Measurements from ENCODE around the gene CHSY3.

CHSY3 gene

GRCh38 chr5:129909225-129909624, 5.0 kb downstream of the CHSY3 start:
- WGBS, 2 donors (ENCODE audit: extremely low coverage in 2 of 2, insufficient read length in 2 of 2, insufficient replicate concordance in 1 of 2): no CpG with 5 or more reads among the region's 1 CpG

GRCh38 chr5:129912601-129913255, 8.5 kb downstream of the CHSY3 start:
- H3K9me3 ChIP-seq (replicated peaks in 1 of 2; ENCODE audit: control insufficient read depth in 2 of 2, insufficient read depth in 1 of 2, low read depth in 1 of 2, low read length in 2 of 2): no peaks in the 10 kb centered on the region
- no peak overlapping the region for H3K18ac ChIP-seq (ENCODE audit: low read length)
- no peak overlapping the region for H3K23ac ChIP-seq (ENCODE audit: low read depth, low read length, poor library complexity)
- no peak overlapping the region for H3K27ac ChIP-seq (replicated peaks; ENCODE audit: low read length)
- H3K14ac ChIP-seq (ENCODE audit: low read length): no peak overlapping the region
- DNase-seq (ENCODE audit: low spot score): no peak
- no peak overlapping the region for H4K8ac ChIP-seq (ENCODE audit: low read depth, low read length)
- no peak overlapping the region for H3K4ac ChIP-seq (ENCODE audit: low read length)
- H3K79me1 ChIP-seq (ENCODE audit: low read depth, low read length): no peaks in the 10 kb centered on the region
- no peaks in the 10 kb centered on the region for H3K36me3 ChIP-seq (replicated peaks in 1 of 2; ENCODE audit: control insufficient read depth in 2 of 2, insufficient read depth in 2 of 2, low read length in 2 of 2)
- H2BK12ac ChIP-seq (ENCODE audit: low read length): no peak overlapping the region
- H4K91ac ChIP-seq (ENCODE audit: low read depth, low read length, poor library complexity): no peak overlapping the region
- no peak overlapping the region for H2BK5ac ChIP-seq (ENCODE audit: low read length)
- H2AFZ ChIP-seq (ENCODE audit: low read length): peak overlapping the region; percentile 29
- WGBS, 2 donors (ENCODE audit: extremely low coverage in 2 of 2, insufficient read length in 2 of 2, insufficient replicate concordance in 1 of 2): no CpG with 5 or more reads among the region's 1 CpG
- H3K4me2 ChIP-seq (ENCODE audit: insufficient read depth, low read length, poor library complexity, severe bottlenecking): no peak overlapping the region
- H3K9ac ChIP-seq (ENCODE audit: low read depth, low read length, poor library complexity): no peak overlapping the region
- peaks cover 0 to 2% (median 0%) of the 10 kb centered on the region in 3 experiments for H3K27me3 ChIP-seq (ENCODE audit: control insufficient read depth in 3 of 3, insufficient read depth in 3 of 3, low read depth in 1 of 3, low read length in 3 of 3)
- no peak overlapping the region for H2AK5ac ChIP-seq (ENCODE audit: low read depth, low read length)
- no peaks in the 10 kb centered on the region for H3K4me1 ChIP-seq (ENCODE audit: control insufficient read depth in 2 of 2, insufficient read depth in 1 of 2, low read depth in 1 of 2, low read length in 2 of 2)
- H2BK15ac ChIP-seq (ENCODE audit: low read length): no peak overlapping the region
- no peak overlapping the region for H3K4me3 ChIP-seq (ENCODE audit: low read length in 2 of 2)
- no peak overlapping the region for H2BK120ac ChIP-seq (ENCODE audit: low read depth, low read length)

More at GRCh38 chr5:129909225-129909624, 5.0 kb downstream of the CHSY3 start:
- Histone ChIP-seq H3K79me1 (ENCODE audit: low read depth, low read length) (no peaks in the 10 kb centered on the region), H3K27ac (replicated peaks; ENCODE audit: low read length) (no peak overlapping the region), H3K9ac (ENCODE audit: low read depth, low read length, poor library complexity) (no peak overlapping the region), H4K8ac (ENCODE audit: low read depth, low read length) (no peak overlapping the region), H3K4me3 (ENCODE audit: low read length in 2 of 2) (no peak overlapping the region), H3K4ac (ENCODE audit: low read length) (no peak overlapping the region), H3K4me1 (ENCODE audit: control insufficient read depth in 2 of 2, insufficient read depth in 1 of 2, low read depth in 1 of 2, low read length in 2 of 2) (peaks cover 7 to 10% of the 10 kb centered on the region in 2 donors), H3K4me2 (ENCODE audit: insufficient read depth, low read length, poor library complexity, severe bottlenecking) (no peak overlapping the region), H4K91ac (ENCODE audit: low read depth, low read length, poor library complexity) (no peak overlapping the region), H2BK5ac (ENCODE audit: low read length) (no peak overlapping the region), H2BK15ac (ENCODE audit: low read length) (no peak overlapping the region), H3K18ac (ENCODE audit: low read length) (no peak overlapping the region), H2AFZ (ENCODE audit: low read length) (no peak overlapping the region), H3K36me3 (replicated peaks in 1 of 2; ENCODE audit: control insufficient read depth in 2 of 2, insufficient read depth in 2 of 2, low read length in 2 of 2) (no peaks in the 10 kb centered on the region), H2BK120ac (ENCODE audit: low read depth, low read length) (no peak overlapping the region), H3K9me3 (replicated peaks in 1 of 2; ENCODE audit: control insufficient read depth in 2 of 2, insufficient read depth in 1 of 2, low read depth in 1 of 2, low read length in 2 of 2) (no peaks in the 10 kb centered on the region), H2AK5ac (ENCODE audit: low read depth, low read length) (no peak overlapping the region), H3K27me3 (ENCODE audit: control insufficient read depth in 3 of 3, insufficient read depth in 3 of 3, low read depth in 1 of 3, low read length in 3 of 3) (peaks cover 3 to 24% (median 17%) of the 10 kb centered on the region in 3 experiments), H2BK12ac (ENCODE audit: low read length) (no peak overlapping the region), H3K14ac (ENCODE audit: low read length) (no peak overlapping the region), H3K23ac (ENCODE audit: low read depth, low read length, poor library complexity) (no peak overlapping the region)
- DNase-seq (ENCODE audit: low spot score): no peak

GRCh38 chr5:129915415-129915814, 11.2 kb downstream of the CHSY3 start:
- Histone ChIP-seq H3K14ac (ENCODE audit: low read length) (no peak overlapping the region), H3K79me1 (ENCODE audit: low read depth, low read length) (no peaks in the 10 kb centered on the region), H3K4me1 (ENCODE audit: control insufficient read depth in 2 of 2, insufficient read depth in 1 of 2, low read depth in 1 of 2, low read length in 2 of 2) (no peaks in the 10 kb centered on the region), H3K18ac (ENCODE audit: low read length) (no peak overlapping the region), H4K8ac (ENCODE audit: low read depth, low read length) (no peak overlapping the region), H3K4me2 (ENCODE audit: insufficient read depth, low read length, poor library complexity, severe bottlenecking) (no peak overlapping the region), H3K4ac (ENCODE audit: low read length) (no peak overlapping the region), H2BK5ac (ENCODE audit: low read length) (no peak overlapping the region), H3K27ac (replicated peaks; ENCODE audit: low read length) (no peak overlapping the region), H2AK5ac (ENCODE audit: low read depth, low read length) (no peak overlapping the region), H4K91ac (ENCODE audit: low read depth, low read length, poor library complexity) (no peak overlapping the region), H3K27me3 (ENCODE audit: control insufficient read depth in 3 of 3, insufficient read depth in 3 of 3, low read depth in 1 of 3, low read length in 3 of 3) (no peaks in the 10 kb centered on the region), H3K9me3 (replicated peaks in 1 of 2; ENCODE audit: control insufficient read depth in 2 of 2, insufficient read depth in 1 of 2, low read depth in 1 of 2, low read length in 2 of 2) (no peaks in the 10 kb centered on the region), H3K9ac (ENCODE audit: low read depth, low read length, poor library complexity) (no peak overlapping the region), H3K36me3 (replicated peaks in 1 of 2; ENCODE audit: control insufficient read depth in 2 of 2, insufficient read depth in 2 of 2, low read length in 2 of 2) (no peaks in the 10 kb centered on the region), H3K23ac (ENCODE audit: low read depth, low read length, poor library complexity) (no peak overlapping the region), H2BK12ac (ENCODE audit: low read length) (no peak overlapping the region), H2BK120ac (ENCODE audit: low read depth, low read length) (no peak overlapping the region), H2AFZ (ENCODE audit: low read length) (no peak overlapping the region), H3K4me3 (ENCODE audit: low read length in 2 of 2) (no peak overlapping the region), H2BK15ac (ENCODE audit: low read length) (no peak overlapping the region)
- WGBS, 2 donors (ENCODE audit: extremely low coverage in 2 of 2, insufficient read length in 2 of 2, insufficient replicate concordance in 1 of 2): no CpG with 5 or more reads among the region's 2 CpGs
- no peak for DNase-seq (ENCODE audit: low spot score)

- Histone ChIP-seq H3K4me1 (ENCODE audit: control insufficient read depth in 2 of 2, insufficient read depth in 1 of 2, low read depth in 1 of 2, low read length in 2 of 2) (no peaks in the 10 kb centered on the region), H2BK5ac (ENCODE audit: low read length) (no peak overlapping the region), H3K4me2 (ENCODE audit: insufficient read depth, low read length, poor library complexity, severe bottlenecking) (no peak overlapping the region), H3K4me3 (ENCODE audit: low read length in 2 of 2) (no peak overlapping the region), H3K18ac (ENCODE audit: low read length) (no peak overlapping the region), H3K9me3 (replicated peaks in 1 of 2; ENCODE audit: control insufficient read depth in 2 of 2, insufficient read depth in 1 of 2, low read depth in 1 of 2, low read length in 2 of 2) (no peaks in the 10 kb centered on the region), H3K9ac (ENCODE audit: low read depth, low read length, poor library complexity) (no peak overlapping the region), H2AFZ (ENCODE audit: low read length) (no peak overlapping the region), H3K4ac (ENCODE audit: low read length) (no peak overlapping the region), H3K14ac (ENCODE audit: low read length) (no peak overlapping the region), H2BK12ac (ENCODE audit: low read length) (no peak overlapping the region), H3K36me3 (replicated peaks in 1 of 2; ENCODE audit: control insufficient read depth in 2 of 2, insufficient read depth in 2 of 2, low read length in 2 of 2) (no peaks in the 10 kb centered on the region), H3K23ac (ENCODE audit: low read depth, low read length, poor library complexity) (no peak overlapping the region), H3K79me1 (ENCODE audit: low read depth, low read length) (no peaks in the 10 kb centered on the region), H2AK5ac (ENCODE audit: low read depth, low read length) (no peak overlapping the region), H3K27me3 (ENCODE audit: control insufficient read depth in 3 of 3, insufficient read depth in 3 of 3, low read depth in 1 of 3, low read length in 3 of 3) (no peaks in the 10 kb centered on the region), H3K27ac (replicated peaks; ENCODE audit: low read length) (no peak overlapping the region), H4K91ac (ENCODE audit: low read depth, low read length, poor library complexity) (no peak overlapping the region), H2BK15ac (ENCODE audit: low read length) (no peak overlapping the region), H4K8ac (ENCODE audit: low read depth, low read length) (no peak overlapping the region), H2BK120ac (ENCODE audit: low read depth, low read length) (no peak overlapping the region)
- no peak for DNase-seq (ENCODE audit: low spot score)
- WGBS, 2 donors (ENCODE audit: extremely low coverage in 2 of 2, insufficient read length in 2 of 2, insufficient replicate concordance in 1 of 2): no CpG with 5 or more reads among the region's 1 CpG
These were observed 13.0 kb downstream of the CHSY3 start for GRCh38 chr5:129917224-129917623.

All from neuronal stem cell (in vitro differentiated cells).